SK-N-SH (cell line): ENCODE measurements around the gene RBL1.

Experiments used
- FOXJ3 ChIP-seq: sonication (generic); formaldehyde crosslinking; IDR thresholded peaks from 2 replicates; pipeline ENCODE4 v1.5.1; 2020; ENCODE audit warnings: mild to moderate bottlenecking, missing genetic modification reagents
- JUND ChIP-seq: IDR thresholded peaks from 2 replicates; pipeline ENCODE4 v1.4.0; 2012
- POLR2AphosphoS5 ChIP-seq: IDR thresholded peaks from 2 replicates; pipeline ENCODE4 v1.6.1; 2012; ENCODE audit warnings: low read depth, low read length
- RAD21 ChIP-seq: IDR thresholded peaks from 2 replicates; pipeline ENCODE4 v1.6.1; 2012; ENCODE audit warnings: mild to moderate bottlenecking, low read length
- TCF12 ChIP-seq: IDR thresholded peaks from 2 replicates; pipeline ENCODE4 v1.4.0; 2012
- YY1 ChIP-seq: IDR thresholded peaks from 2 replicates; pipeline ENCODE4 v1.4.0; 2012; ENCODE audit warnings: low read depth, mild to moderate bottlenecking
- ZBTB33 ChIP-seq: IDR thresholded peaks from 2 replicates; pipeline ENCODE4 v1.4.0; 2012; ENCODE audit warnings: low read depth, borderline replicate concordance
- TF ChIP-seq, protein P1 (sequence below): fragments of 200-600 bp; sonication (generic); IDR thresholded peaks from 2 replicates; pipeline ENCODE4 v1.6.1; 2017; ENCODE audit warnings: antibody characterized with exemption, mild to moderate bottlenecking, moderate library complexity
- TF ChIP-seq, protein P2 (sequence below): IDR thresholded peaks from 2 replicates; pipeline ENCODE4 v1.4.0; 2012; ENCODE audit warnings: low read depth

GRCh38 chr20:37096415-37097041 is 731 bp upstream of the RBL1 start:
- TF ChIP-seq JUND (no peak), RAD21 (no peak), POLR2AphosphoS5 (no peak), ZBTB33 (no peak), FOXJ3 (CRISPR knock-in tag) (no peak), TCF12 (no peak), YY1 (no peak)
- TF ChIP-seq, protein P1, sequence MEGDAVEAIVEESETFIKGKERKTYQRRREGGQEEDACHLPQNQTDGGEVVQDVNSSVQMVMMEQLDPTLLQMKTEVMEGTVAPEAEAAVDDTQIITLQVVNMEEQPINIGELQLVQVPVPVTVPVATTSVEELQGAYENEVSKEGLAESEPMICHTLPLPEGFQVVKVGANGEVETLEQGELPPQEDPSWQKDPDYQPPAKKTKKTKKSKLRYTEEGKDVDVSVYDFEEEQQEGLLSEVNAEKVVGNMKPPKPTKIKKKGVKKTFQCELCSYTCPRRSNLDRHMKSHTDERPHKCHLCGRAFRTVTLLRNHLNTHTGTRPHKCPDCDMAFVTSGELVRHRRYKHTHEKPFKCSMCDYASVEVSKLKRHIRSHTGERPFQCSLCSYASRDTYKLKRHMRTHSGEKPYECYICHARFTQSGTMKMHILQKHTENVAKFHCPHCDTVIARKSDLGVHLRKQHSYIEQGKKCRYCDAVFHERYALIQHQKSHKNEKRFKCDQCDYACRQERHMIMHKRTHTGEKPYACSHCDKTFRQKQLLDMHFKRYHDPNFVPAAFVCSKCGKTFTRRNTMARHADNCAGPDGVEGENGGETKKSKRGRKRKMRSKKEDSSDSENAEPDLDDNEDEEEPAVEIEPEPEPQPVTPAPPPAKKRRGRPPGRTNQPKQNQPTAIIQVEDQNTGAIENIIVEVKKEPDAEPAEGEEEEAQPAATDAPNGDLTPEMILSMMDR, result no peak
- TF ChIP-seq, protein P2, sequence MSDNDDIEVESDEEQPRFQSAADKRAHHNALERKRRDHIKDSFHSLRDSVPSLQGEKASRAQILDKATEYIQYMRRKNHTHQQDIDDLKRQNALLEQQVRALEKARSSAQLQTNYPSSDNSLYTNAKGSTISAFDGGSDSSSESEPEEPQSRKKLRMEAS, result no peak
